Measurements from ENCODE around the gene NYNRIN.

The NYNRIN gene

DNA sequence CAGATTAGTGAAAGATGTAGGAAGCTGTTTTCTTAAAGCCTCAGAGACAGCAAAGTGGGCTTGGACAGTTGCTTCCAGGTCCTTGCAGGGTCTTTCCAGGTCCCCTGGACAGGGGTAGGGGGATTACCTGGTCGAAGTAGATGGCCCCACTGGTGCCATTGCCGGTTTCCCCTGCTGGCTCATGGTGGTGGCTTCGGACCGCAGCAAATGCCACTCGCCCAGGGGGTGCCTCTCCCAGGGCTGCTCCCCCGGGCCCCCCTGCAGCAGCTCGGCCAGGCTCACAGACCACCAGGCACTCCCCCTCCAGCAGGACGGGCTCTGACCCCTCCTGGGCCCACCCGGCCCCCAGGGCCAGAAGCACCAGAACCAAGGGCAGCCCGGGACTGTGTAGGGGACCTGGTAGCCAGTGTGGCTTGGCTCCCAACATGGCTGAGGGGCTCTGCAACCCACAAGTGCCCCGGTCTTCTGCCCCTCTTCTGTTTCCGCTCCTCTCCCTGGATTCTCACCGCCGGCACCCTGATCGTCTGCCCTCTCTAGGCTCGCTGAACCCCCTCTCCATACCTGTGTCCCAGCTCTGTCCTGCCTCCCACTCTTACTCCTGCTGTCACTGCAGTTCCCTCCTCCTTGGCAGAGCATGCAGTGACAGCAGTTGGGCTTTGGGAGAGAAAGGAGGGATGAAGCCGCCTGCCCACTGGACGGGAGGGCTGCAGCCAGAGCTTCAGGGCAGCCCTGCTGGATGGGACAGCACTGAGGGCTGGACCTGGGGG lies 30.0 kb downstream of the NYNRIN start:
- no peaks in the 10 kb centered on the region for H3K27me3 ChIP-seq (ENCODE audit: insufficient read depth, low read length, poor library complexity, severe bottlenecking)
- H3K4me1 ChIP-seq (ENCODE audit: insufficient read depth, low read length, poor library complexity, severe bottlenecking), result peaks cover 49% of the 10 kb centered on the region
- no peaks in the 10 kb centered on the region for H3K9me2 ChIP-seq (replicated peaks; ENCODE audit: low read depth, low read length)
- peaks cover 27% of the 10 kb centered on the region for H4K20me1 ChIP-seq (ENCODE audit: insufficient read depth, low read length, poor library complexity, severe bottlenecking)
- H3K79me2 ChIP-seq (ENCODE audit: insufficient read depth, low read length), result peaks cover 33% of the 10 kb centered on the region
- peak overlapping the region; percentile 92 for H3K4me3 ChIP-seq (ENCODE audit: low read length, poor library complexity, severe bottlenecking)
- no peaks in the 10 kb centered on the region for H3F3A ChIP-seq (ENCODE audit: low read depth)
- peak overlapping the region; percentile 92 for H3K9ac ChIP-seq (ENCODE audit: low read depth, low read length, poor library complexity, severe bottlenecking)
- H2AFZ ChIP-seq (ENCODE audit: low read length), result no peak overlapping the region
- H3K9me3 ChIP-seq (ENCODE audit: insufficient read depth, low read depth, low read length), result no peaks in the 10 kb centered on the region
- no peak for TF ChIP-seq EZH2phosphoT487 (IDR thresholded peaks at IDR 0.05; ENCODE audit: borderline replicate concordance)
- TF ChIP-seq, protein P1, sequence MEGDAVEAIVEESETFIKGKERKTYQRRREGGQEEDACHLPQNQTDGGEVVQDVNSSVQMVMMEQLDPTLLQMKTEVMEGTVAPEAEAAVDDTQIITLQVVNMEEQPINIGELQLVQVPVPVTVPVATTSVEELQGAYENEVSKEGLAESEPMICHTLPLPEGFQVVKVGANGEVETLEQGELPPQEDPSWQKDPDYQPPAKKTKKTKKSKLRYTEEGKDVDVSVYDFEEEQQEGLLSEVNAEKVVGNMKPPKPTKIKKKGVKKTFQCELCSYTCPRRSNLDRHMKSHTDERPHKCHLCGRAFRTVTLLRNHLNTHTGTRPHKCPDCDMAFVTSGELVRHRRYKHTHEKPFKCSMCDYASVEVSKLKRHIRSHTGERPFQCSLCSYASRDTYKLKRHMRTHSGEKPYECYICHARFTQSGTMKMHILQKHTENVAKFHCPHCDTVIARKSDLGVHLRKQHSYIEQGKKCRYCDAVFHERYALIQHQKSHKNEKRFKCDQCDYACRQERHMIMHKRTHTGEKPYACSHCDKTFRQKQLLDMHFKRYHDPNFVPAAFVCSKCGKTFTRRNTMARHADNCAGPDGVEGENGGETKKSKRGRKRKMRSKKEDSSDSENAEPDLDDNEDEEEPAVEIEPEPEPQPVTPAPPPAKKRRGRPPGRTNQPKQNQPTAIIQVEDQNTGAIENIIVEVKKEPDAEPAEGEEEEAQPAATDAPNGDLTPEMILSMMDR (conservative IDR thresholded peaks at IDR 0.05; ENCODE audit: low read length), result no peak
- H3K36me3 ChIP-seq (ENCODE audit: insufficient read depth, low read length), result peaks cover 6% of the 10 kb centered on the region; the same call in 1 of the 2 replicates
- peak overlapping the region; percentile 87 for H3K4me2 ChIP-seq (ENCODE audit: low read depth, low read length, poor library complexity, severe bottlenecking)

DNA sequence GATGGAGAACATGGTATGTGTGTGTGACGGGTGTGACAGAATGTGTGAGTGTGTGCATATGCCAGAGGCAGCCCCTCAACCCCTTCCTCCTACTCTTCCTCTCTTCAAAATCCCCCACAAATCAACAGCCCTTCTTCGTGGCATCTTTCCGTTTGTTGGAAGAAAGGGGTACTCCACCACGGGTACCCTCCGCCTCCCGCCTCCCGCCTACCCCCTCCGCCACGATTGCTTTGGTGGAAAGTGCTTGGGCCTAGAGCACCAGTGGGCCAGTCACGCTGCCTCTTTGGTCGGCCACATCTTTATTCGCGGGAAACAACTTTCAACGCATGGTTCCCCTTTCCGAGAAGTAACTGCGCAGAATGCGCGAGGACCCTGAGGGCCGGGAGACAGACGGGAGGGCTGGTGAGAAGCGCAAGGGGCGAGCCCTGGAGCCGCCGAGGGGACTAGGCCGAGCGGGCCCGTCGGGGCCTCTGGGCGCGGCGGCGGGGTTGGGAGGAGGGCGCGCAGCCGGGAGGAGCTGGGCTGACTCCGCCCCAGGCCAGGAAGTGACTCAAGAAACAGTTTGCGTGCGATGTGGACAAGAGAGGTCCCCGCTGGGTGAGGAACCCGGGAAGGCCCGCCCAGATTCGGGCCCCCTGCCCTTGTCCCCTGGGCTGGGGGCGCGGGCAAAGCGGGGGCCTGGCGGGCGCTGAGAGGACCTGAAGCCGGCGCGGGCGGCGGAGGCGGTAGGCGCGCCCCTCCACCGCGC lies 30.8 kb downstream of the NYNRIN start, which contains the start of the genes CBLN3 and KHNYN:
CBLN3 (minus strand) TSS at position 274 of the 748 bp plus-strand sequence. CDS start 614 bp downstream, outside the sequence.
KHNYN (plus strand) TSS at position 560 of the 748 bp plus-strand sequence. CDS start 777 bp downstream, outside the sequence.
- Histone ChIP-seq H2AFZ (ENCODE audit: low read length) (peak within 1 kb of the TSS; percentile 85), H3K9ac (ENCODE audit: low read depth, low read length, poor library complexity, severe bottlenecking) (peak within 1 kb of the TSS; percentile 92), H3K27me3 (ENCODE audit: insufficient read depth, low read length, poor library complexity, severe bottlenecking) (no peaks in the 10 kb centered on the region), H3K79me2 (ENCODE audit: insufficient read depth, low read length) (peaks cover 33% of the 10 kb centered on the region), H3K4me2 (ENCODE audit: low read depth, low read length, poor library complexity, severe bottlenecking) (peak within 1 kb of the TSS; percentile 98), H3K9me3 (ENCODE audit: insufficient read depth, low read depth, low read length) (no peaks in the 10 kb centered on the region), H3K9me2 (replicated peaks; ENCODE audit: low read depth, low read length) (no peaks in the 10 kb centered on the region), H3K36me3 (ENCODE audit: insufficient read depth, low read length) (peaks cover 6% of the 10 kb centered on the region; the same call in 1 of the 2 replicates), H3F3A (ENCODE audit: low read depth) (no peaks in the 10 kb centered on the region), H4K20me1 (ENCODE audit: insufficient read depth, low read length, poor library complexity, severe bottlenecking) (peaks cover 27% of the 10 kb centered on the region), H3K4me3 (ENCODE audit: low read length, poor library complexity, severe bottlenecking) (peak within 1 kb of the TSS; percentile 92), H3K4me1 (ENCODE audit: insufficient read depth, low read length, poor library complexity, severe bottlenecking) (peaks cover 48% of the 10 kb centered on the region)
- TF ChIP-seq, protein P1 (conservative IDR thresholded peaks at IDR 0.05; ENCODE audit: low read length), result no peak
- no peak for TF ChIP-seq EZH2phosphoT487 (IDR thresholded peaks at IDR 0.05; ENCODE audit: borderline replicate concordance)

DNA sequence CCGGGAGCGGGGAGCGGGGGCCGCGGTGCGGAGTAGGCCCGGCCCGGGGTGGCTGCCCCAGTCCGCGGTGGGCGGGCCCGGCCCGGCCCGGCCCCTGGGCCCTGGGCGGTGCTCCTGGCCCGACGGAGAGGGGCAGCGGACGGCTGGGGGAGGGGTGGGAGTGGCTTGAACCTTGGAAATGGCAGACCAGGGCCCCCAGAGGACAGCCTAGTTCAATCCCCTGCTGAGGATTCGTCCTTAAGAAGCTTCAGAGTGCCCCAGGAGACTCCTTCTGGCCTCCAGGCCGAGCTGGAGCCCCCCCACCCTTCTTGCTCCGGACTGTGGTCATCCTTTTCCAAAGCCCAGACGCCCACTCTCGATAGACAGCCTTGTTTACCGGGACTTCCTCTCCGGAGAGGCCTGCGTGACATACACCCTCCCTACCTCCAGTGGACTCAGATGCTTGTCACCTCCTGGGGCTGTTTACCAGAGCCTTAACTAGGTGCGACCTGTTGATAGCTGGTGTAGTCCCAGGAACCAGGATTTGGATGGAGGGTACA lies 31.4 kb downstream of the NYNRIN start:
- H3K9ac ChIP-seq (ENCODE audit: low read depth, low read length, poor library complexity, severe bottlenecking), result peak overlapping the region; percentile 92
- H3K4me3 ChIP-seq (ENCODE audit: low read length, poor library complexity, severe bottlenecking), result peak overlapping the region; percentile 92
- no peak overlapping the region for H2AFZ ChIP-seq (ENCODE audit: low read length)
- H3K79me2 ChIP-seq (ENCODE audit: insufficient read depth, low read length), result peaks cover 33% of the 10 kb centered on the region
- no peaks in the 10 kb centered on the region for H3K9me3 ChIP-seq (ENCODE audit: insufficient read depth, low read depth, low read length)
- TF ChIP-seq EZH2phosphoT487 (IDR thresholded peaks at IDR 0.05; ENCODE audit: borderline replicate concordance), result no peak
- TF ChIP-seq, protein P1 (conservative IDR thresholded peaks at IDR 0.05; ENCODE audit: low read length), result no peak
- H3K9me2 ChIP-seq (replicated peaks; ENCODE audit: low read depth, low read length), result no peaks in the 10 kb centered on the region
- H3K27me3 ChIP-seq (ENCODE audit: insufficient read depth, low read length, poor library complexity, severe bottlenecking), result no peaks in the 10 kb centered on the region
- H3K4me2 ChIP-seq (ENCODE audit: low read depth, low read length, poor library complexity, severe bottlenecking), result peak overlapping the region; percentile 98
- peaks cover 6% of the 10 kb centered on the region; the same call in 1 of the 2 replicates for H3K36me3 ChIP-seq (ENCODE audit: insufficient read depth, low read length)
- no peaks in the 10 kb centered on the region for H3F3A ChIP-seq (ENCODE audit: low read depth)
- peaks cover 49% of the 10 kb centered on the region for H3K4me1 ChIP-seq (ENCODE audit: insufficient read depth, low read length, poor library complexity, severe bottlenecking)
- peaks cover 27% of the 10 kb centered on the region for H4K20me1 ChIP-seq (ENCODE audit: insufficient read depth, low read length, poor library complexity, severe bottlenecking)

Measured in Loucy (cell line).